Tibial nerve (tissue), 4 donors: ENCODE data around the gene BORCS6. TPM values are rescaled to one million over a fixed set of nuclear protein-coding genes. Genes with fewer than 3 reads are reported as not detected.
A peak's percentile ranks its signal among the peaks of the same experiment; 100 is the strongest.

Experiments used
- DNase-seq, 2 donors: peaks; one replicate each; pipeline ENCODE4 v3.0.0-alpha.2; 2019; ENCODE audit warnings: low spot score in 2 of 2
- H3K27ac ChIP-seq, 4 donors: fragments of 200-600 bp; sonication (generic) in 3 of 4; one replicate each; pipeline ENCODE4 v1.5.1; 2017 to 2019; ENCODE audit warnings: mild to moderate bottlenecking in 1 of 4
- H3K27me3 ChIP-seq, 2 donors: fragments of 200-600 bp; sonication (generic) in 1 of 2; one replicate each; pipeline versions ENCODE4 v1.5.1 to v1.6.0; 2017 to 2019
- H3K36me3 ChIP-seq, 3 donors: fragments of 200-600 bp; sonication (generic); one replicate each; pipeline ENCODE4 v1.5.1; 2018 to 2019
- H3K4me1 ChIP-seq, 4 donors: fragments of 200-600 bp; sonication (generic) in 3 of 4; one replicate each; pipeline ENCODE4 v1.5.1; 2017 to 2019
- H3K4me3 ChIP-seq, 4 donors: fragments of 200-600 bp; sonication (generic) in 3 of 4; one replicate each; pipeline ENCODE4 v1.5.1; 2017 to 2019; ENCODE audit warnings: mild to moderate bottlenecking in 1 of 4, moderate library complexity in 1 of 4
- H3K9me3 ChIP-seq, 4 donors: fragments of 200-600 bp; sonication (generic) in 3 of 4; one replicate each; pipeline ENCODE4 v1.5.1; 2017 to 2019
- CTCF ChIP-seq, 5 experiments: fragments of 200-600 bp in 3 of 5; fragments of 450-650 bp in 2 of 5; sonication (generic) in 3 of 5; IDR thresholded peaks; one replicate each; pipeline ENCODE4 v1.5.1; 2016 to 2019; ENCODE audit warnings: antibody characterized with exemption in 5 of 5, mild to moderate bottlenecking in 3 of 5, moderate library complexity in 2 of 5
- EP300 ChIP-seq, 2 donors: sonication (generic); formaldehyde crosslinking; IDR thresholded peaks; one replicate each; pipeline ENCODE4 v1.6.1; 2017; ENCODE audit warnings: antibody characterized with exemption in 2 of 2, mild to moderate bottlenecking in 1 of 2
- POLR2A ChIP-seq, 2 donors: fragments of 450-650 bp; IDR thresholded peaks; one replicate each; pipeline ENCODE4 v1.6.1; 2017; ENCODE audit warnings: antibody characterized with exemption in 2 of 2, mild to moderate bottlenecking in 2 of 2, moderate library complexity in 2 of 2
- WGBS, 2 donors: methylation state at CpG; one replicate each; pipeline ENCODE4 v1.1.5; 2018; 5-methylcytosine and 5-hydroxymethylcytosine counted together
- total RNA-seq, 4 donors: library from RNA; depleted of rRNA; stranded (reverse); fragments of >200 nt; gene quantifications; one replicate each; pipeline ENCODE4 v1.1.0, GENCODE V29; 2016

The BORCS6 gene
- total RNA-seq, 4 donors from 2014 or later: 13.8 to 22.4 (median 19.4) TPM

- Histone ChIP-seq H3K27me3 (no peaks in the 10 kb centered on the region), H3K4me1 (peaks cover 0 to 49% (median 14%) of the 10 kb centered on the region in 4 donors), H3K9me3 (no peaks in the 10 kb centered on the region), H3K4me3 (no peak overlapping the region), H3K27ac (peak overlapping the region in 2 of 4 donors; percentile 4 to 26), H3K36me3 (peaks cover 7 to 29% (median 10%) of the 10 kb centered on the region in 3 donors)
- no peak for DNase-seq
- TF ChIP-seq POLR2A (IDR thresholded peaks at IDR 0.05) (no peak), CTCF (IDR thresholded peaks at IDR 0.05) (no peak), EP300 (IDR thresholded peaks at IDR 0.05) (no peak)
- 87 to 92% methylated on average over 25 to 26 of the region's 26 CpGs for WGBS, 2 donors
Observed at GRCh38 chr17:8224891-8225812, 35.2 kb upstream of the BORCS6 start.

GRCh38 chr17:8223356-8224126 is 33.6 kb upstream of the BORCS6 start:
- H3K27ac ChIP-seq: peak overlapping the region; percentile 96 to 100 (median 98)
- TF ChIP-seq EP300 (IDR thresholded peaks at IDR 0.05): no peak
- TF ChIP-seq POLR2A (IDR thresholded peaks at IDR 0.05): no peak
- TF ChIP-seq CTCF (IDR thresholded peaks at IDR 0.05): peak in 2 of 5 experiments; percentile 17 to 27
- H3K4me3 ChIP-seq: peak overlapping the region; percentile 54 to 77 (median 72)
- H3K36me3 ChIP-seq: peaks cover 0 to 13% (median 0%) of the 10 kb centered on the region in 3 donors
- DNase-seq: peak; percentile 40 to 59
- H3K4me1 ChIP-seq: peaks cover 0 to 52% (median 14%) of the 10 kb centered on the region in 4 donors
- 3 to 6% methylated on average over 22 to 26 of the region's 27 CpGs for WGBS, 2 donors
- no peaks in the 10 kb centered on the region for H3K9me3 ChIP-seq
- no peaks in the 10 kb centered on the region for H3K27me3 ChIP-seq

- peak; percentile 94 to 95 for DNase-seq
- Histone ChIP-seq H3K27ac (peak overlapping the region; percentile 96 to 100 (median 98)), H3K27me3 (no peaks in the 10 kb centered on the region), H3K4me3 (peak overlapping the region; percentile 54 to 77 (median 72)), H3K36me3 (peaks cover 0 to 5% (median 0%) of the 10 kb centered on the region in 3 donors), H3K4me1 (peaks cover 0 to 51% (median 14%) of the 10 kb centered on the region in 4 donors), H3K9me3 (no peaks in the 10 kb centered on the region)
- WGBS, 2 donors: 0 to 1% methylated on average over 32 to 41 of the region's 49 CpGs
- TF ChIP-seq POLR2A (IDR thresholded peaks at IDR 0.05) (peak; percentile 79 to 84), CTCF (IDR thresholded peaks at IDR 0.05) (peak in 1 of 5 experiments; percentile 27), EP300 (IDR thresholded peaks at IDR 0.05) (peak; percentile 86 to 96)
Observed at GRCh38 chr17:8222630-8223355, 32.8 kb upstream of the BORCS6 start.

GRCh38 chr17:8222380-8222629 is 32.3 kb upstream of the BORCS6 start:
- WGBS, 2 donors: 0 to 1% methylated on average over 9 of the region's 9 CpGs
- H3K9me3 ChIP-seq: no peaks in the 10 kb centered on the region

More at GRCh38 chr17:8222380-8222629, 32.3 kb upstream of the BORCS6 start:
- peaks cover 0 to under 1% (median 0%) of the 10 kb centered on the region in 3 donors for H3K36me3 ChIP-seq
- H3K27me3 ChIP-seq: no peaks in the 10 kb centered on the region
- H3K4me1 ChIP-seq: peaks cover 0 to 46% (median 14%) of the 10 kb centered on the region in 4 donors
- peak overlapping the region; percentile 96 to 100 (median 98) for H3K27ac ChIP-seq
- TF ChIP-seq POLR2A (IDR thresholded peaks at IDR 0.05) (no peak), CTCF (IDR thresholded peaks at IDR 0.05) (no peak), EP300 (IDR thresholded peaks at IDR 0.05) (no peak)
- DNase-seq: no peak
- peak overlapping the region; percentile 54 to 77 (median 72) for H3K4me3 ChIP-seq
